Fibroblast of pulmonary artery (primary cell): ENCODE data around the gene STAT6.

Source experiments
- DNase-seq: peaks from one replicate; pipeline ENCODE4 v3.0.0-alpha.2; 2010; ENCODE audit warnings: low read depth
- H3K4me3 ChIP-seq: replicated peaks from 2 replicates; pipeline ENCODE4 v1.5.1; 2011; ENCODE audit warnings: low read depth, mild to moderate bottlenecking, control low read depth, low read length, moderate library complexity
- TF ChIP-seq, protein P1 (sequence below): IDR thresholded peaks from 2 replicates; pipeline ENCODE4 v1.5.1; 2011; ENCODE audit warnings: mild to moderate bottlenecking, control low read depth, low read length, inconsistent platforms; ENCODE audit errors: missing control alignments

STAT6 gene

DNA sequence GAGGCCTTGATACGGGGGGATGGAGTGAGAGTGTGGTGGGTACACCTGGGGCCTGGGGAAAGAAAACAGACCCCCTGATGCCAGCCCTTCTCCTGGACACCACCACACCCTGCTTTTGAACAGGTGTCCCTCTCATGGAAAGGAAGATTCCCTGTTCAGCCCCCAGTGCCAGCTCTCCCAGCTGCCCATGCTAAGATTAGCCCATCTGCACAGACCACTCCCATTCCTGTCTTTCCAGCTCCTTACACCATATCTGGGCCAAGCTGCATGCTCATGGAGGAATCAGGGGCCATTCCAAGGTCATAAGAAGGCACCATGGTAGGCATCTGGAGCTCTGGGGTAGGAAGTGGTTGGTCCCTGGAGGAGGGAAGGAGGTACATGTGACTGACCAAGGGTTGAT, 12.6 kb downstream of the STAT6 start:
- TF ChIP-seq, protein P1, sequence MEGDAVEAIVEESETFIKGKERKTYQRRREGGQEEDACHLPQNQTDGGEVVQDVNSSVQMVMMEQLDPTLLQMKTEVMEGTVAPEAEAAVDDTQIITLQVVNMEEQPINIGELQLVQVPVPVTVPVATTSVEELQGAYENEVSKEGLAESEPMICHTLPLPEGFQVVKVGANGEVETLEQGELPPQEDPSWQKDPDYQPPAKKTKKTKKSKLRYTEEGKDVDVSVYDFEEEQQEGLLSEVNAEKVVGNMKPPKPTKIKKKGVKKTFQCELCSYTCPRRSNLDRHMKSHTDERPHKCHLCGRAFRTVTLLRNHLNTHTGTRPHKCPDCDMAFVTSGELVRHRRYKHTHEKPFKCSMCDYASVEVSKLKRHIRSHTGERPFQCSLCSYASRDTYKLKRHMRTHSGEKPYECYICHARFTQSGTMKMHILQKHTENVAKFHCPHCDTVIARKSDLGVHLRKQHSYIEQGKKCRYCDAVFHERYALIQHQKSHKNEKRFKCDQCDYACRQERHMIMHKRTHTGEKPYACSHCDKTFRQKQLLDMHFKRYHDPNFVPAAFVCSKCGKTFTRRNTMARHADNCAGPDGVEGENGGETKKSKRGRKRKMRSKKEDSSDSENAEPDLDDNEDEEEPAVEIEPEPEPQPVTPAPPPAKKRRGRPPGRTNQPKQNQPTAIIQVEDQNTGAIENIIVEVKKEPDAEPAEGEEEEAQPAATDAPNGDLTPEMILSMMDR, result no peak
- no peak overlapping the region for H3K4me3 ChIP-seq

DNA sequence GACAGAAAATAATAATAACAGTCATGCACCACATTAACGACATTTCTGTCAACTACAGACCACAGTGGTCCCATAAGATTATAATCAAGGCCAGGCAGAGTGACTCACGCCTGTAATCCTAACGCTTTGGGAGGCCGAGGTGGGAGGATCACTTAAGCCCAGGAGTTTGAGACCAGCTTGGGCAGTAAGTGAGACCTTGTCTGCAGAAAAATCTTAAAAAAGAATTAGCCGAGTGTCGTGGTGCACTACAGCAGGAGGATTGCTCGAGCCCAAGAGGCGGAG, 13.7 kb downstream of the STAT6 start:
- DNase-seq, result no peak
- TF ChIP-seq, protein P1, result no peak
- H3K4me3 ChIP-seq, result no peak overlapping the region

More for the DNA sequence above, 12.6 kb downstream of the STAT6 start:
- DNase-seq, result no peak

DNA sequence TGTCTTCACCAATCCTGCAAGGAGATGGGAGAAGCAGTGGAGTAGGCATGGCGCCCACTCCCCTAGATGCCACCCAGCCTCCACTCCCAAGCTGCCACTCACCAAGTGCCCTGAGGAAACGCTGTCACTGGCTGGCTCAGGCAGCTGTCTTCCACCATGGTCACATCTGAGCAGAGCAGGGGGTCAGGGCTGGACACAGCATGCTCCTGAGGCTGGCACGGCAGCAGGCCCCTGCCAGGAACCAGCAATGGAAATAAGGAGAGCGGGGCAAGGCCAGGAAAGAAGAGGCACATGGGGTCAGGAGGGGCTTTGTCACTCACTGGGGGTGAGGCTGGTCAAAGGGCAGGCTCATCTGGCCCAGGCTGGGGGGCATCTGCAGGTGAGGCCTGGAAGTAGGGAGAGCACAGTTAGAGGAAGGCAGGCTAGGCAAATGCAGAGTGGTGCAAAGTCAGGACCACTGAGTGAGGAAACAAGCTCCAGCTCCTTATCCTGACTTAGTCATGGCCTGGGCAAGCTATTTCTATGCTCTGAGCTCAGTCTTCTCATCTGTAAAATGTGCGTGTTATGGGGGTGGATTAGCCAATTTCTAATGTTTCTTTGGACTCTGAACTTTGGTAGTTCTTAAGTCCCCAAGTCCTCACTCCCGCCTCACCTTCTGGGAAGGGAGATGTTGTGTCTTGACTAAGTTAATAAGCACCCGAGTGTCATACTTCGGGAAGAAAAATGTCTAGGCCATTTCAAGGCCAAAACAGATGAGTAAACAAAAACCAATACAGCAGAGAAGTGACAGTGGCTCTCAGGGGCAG, 14.2 kb downstream of the STAT6 start:
- TF ChIP-seq, protein P1, result no peak
- H3K4me3 ChIP-seq, result no peak overlapping the region
- no peak for DNase-seq

DNA sequence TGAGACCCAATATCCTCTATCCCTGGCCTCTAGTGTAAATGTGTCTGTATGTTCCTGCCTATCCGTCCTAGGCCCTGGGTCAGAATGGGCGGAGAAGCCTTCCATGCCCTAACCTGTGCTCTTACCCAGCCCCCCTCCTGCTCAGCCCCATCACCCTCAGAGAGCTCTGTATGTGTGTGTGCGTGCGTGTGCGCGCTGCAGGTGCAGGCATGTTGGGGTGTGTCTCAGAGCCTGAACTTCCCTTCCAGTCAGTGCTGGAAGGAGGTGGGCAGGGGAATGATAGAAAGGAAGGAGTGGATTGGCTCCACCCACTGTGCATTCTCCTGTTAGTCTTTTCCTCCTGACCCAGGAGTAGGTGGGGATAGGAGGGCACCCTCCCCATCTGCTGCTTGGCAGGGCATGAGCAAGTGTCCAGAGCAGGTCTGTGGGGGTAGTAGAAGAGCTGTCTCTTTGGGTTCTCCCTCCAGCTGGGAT, 15.0 kb downstream of the STAT6 start:
- DNase-seq, result no peak
- TF ChIP-seq, protein P1, result no peak
- H3K4me3 ChIP-seq, result no peak overlapping the region

DNA sequence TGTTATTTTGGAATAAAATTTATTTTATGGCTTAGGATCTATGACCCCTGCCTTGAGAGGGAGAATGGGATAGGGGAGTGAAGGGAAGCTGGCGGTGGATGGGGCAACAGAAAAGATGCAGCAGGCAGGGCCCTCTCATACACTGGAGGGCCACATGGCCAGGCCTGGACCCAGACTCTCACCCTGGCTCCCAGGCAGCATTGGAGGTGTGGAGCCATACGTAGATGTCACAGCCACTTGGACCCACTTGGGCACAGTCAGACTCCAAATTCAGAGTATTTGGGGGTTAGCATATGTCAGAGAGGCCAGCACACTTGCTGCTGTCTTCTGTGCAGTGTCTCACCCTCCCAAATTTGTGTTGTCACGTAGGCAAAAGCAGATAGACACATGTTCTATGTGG, 15.7 kb downstream of the STAT6 start:
- no peak for DNase-seq
- H3K4me3 ChIP-seq, result no peak overlapping the region
- TF ChIP-seq, protein P1, result no peak

DNA sequence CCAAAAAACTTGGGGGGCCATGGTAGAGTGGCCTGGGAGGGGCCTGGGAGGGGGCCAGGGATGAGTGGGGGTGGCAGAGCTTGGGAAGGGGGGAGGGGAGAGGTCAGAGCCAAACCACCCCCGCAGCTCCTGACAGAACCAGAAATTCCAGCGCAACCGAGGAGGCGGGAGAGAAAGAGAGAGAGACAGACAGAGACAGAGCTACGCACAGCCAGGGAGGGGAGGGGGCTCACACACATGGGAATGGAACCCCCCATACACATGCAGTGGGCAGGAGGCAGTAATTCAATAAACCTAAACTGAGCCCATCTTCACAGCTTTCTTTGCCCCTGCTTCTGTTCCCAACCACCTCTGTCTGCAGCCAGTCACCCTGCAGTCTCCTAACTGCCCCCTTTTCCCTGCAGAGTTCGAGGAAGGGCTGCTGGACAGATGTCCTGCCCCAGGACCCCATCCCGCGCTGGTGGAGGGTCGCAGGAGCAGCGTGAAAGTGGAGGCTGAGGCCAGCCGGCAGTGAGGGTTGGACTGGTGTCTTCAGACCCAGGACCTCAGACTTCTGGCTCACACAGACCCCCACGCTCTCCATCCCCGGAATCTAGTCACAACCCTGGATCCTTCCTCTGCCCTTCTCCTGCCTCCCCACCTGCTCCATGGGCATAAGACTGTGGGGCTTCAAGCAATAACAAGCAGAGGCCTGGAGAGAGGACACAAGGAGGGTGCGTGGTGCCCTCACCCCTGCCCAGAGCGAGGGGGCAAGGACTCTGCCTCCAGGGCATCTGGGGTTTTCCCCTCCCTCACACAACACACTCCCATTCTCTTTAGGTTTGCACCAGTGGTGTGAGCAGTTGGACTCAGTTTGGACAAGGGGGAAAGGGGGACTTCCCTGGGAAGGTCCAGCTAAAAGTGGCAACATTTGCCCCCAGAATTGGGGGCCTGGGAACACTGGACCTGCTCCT, 16.7 kb downstream of the STAT6 start:
- H3K4me3 ChIP-seq, result no peak overlapping the region
- TF ChIP-seq, protein P1, result no peak
- DNase-seq, result no peak
